H1 (cell line): ENCODE results near the gene NLN. TPM values are rescaled to one million over a fixed set of nuclear protein-coding genes. Genes with fewer than 3 reads are reported as not detected.

Experiments
- CTCF ChIA-PET: fragments of 300-600 bp; sonication (Branson Sonifier 250); formaldehyde crosslinking; loops from one replicate; lab custom pipeline; 2021; ENCODE audit not compliant: partially characterized antibody; lab: Charles Lee
- POLR2A ChIA-PET: fragments of 300-600 bp; sonication (Branson Sonifier 250); formaldehyde crosslinking; loops from one replicate; lab custom pipeline; 2021; ENCODE audit warnings: inconsistent platforms; ENCODE audit not compliant: partially characterized antibody; lab: Charles Lee
- DNase-seq, 2 experiments: peaks; one replicate each; pipeline versions ENCODE4 v3.0.0 to v3.0.0-alpha.2; 2010 to 2022; ENCODE audit warnings: low spot score in 2 of 2, low read depth in 1 of 2, mixed read lengths in 1 of 2
- FAIRE-seq: peaks from 2 replicates; lab custom pipeline; 2011; peaks lifted over from hg19 to GRCh38; lab: Jason Lieb, UNC
- H2AFZ ChIP-seq: 2 replicates; pipeline ENCODE4 v1.8.1; 2012; ENCODE audit warnings: low read length, inconsistent platforms
- H2AK5ac ChIP-seq: 2 replicates; pipeline ENCODE4 v1.6.1; 2013; ENCODE audit warnings: low read depth, low read length
- H2BK120ac ChIP-seq: replicated peaks from 2 replicates; pipeline ENCODE3; 2013; ENCODE audit warnings: low read depth, low read length, inconsistent platforms
- H2BK12ac ChIP-seq: 2 replicates; pipeline ENCODE4 v1.6.1; 2013; ENCODE audit warnings: low read depth, low read length
- H2BK15ac ChIP-seq: 2 replicates; pipeline ENCODE4 v1.6.1; 2013; ENCODE audit warnings: low read length
- H2BK20ac ChIP-seq: 2 replicates; pipeline ENCODE4 v1.6.1; 2013; ENCODE audit warnings: low read length
- H2BK5ac ChIP-seq: 2 replicates; pipeline ENCODE4 v1.6.1; 2013; ENCODE audit warnings: low read depth, low read length
- H3K14ac ChIP-seq: 2 replicates; pipeline ENCODE4 v1.6.1; 2013; ENCODE audit warnings: inconsistent platforms; ENCODE audit not compliant: insufficient read length
- H3K18ac ChIP-seq: 2 replicates; pipeline ENCODE4 v1.6.1; 2013; ENCODE audit warnings: low read length; ENCODE audit errors: extremely low read depth
- H3K23ac ChIP-seq: 2 replicates; pipeline ENCODE4 v1.6.1; 2013; ENCODE audit warnings: inconsistent platforms; ENCODE audit not compliant: insufficient read length
- H3K23me2 ChIP-seq: 2 replicates; pipeline ENCODE4 v1.6.1; 2013; ENCODE audit warnings: low read depth, low read length
- H3K27ac ChIP-seq: 2 replicates; pipeline ENCODE4 v1.6.1; 2011; ENCODE audit warnings: low read depth, low read length, inconsistent platforms
- H3K27me3 ChIP-seq, 4 experiments: replicated peaks in 1 of 4; 1 replicate in 1 of 4; 2 replicates in 3 of 4; pipeline versions ENCODE4 v1.6.1 to v1.8.1; 2011 to 2013; ENCODE audit warnings: low read length in 3 of 4, mild to moderate bottlenecking in 3 of 4, inconsistent platforms in 2 of 4, mixed read lengths in 2 of 4, moderate library complexity in 1 of 4; ENCODE audit not compliant: control insufficient read depth in 3 of 4, insufficient read depth in 3 of 4; ENCODE audit errors: extremely low read depth in 1 of 4
- H3K36me3 ChIP-seq, 4 experiments: 2 replicates each; pipeline versions ENCODE4 v1.6.1 to v1.8.1; 2011 to 2013; ENCODE audit warnings: mild to moderate bottlenecking in 4 of 4, low read length in 3 of 4, moderate library complexity in 2 of 4, control low read depth in 1 of 4, inconsistent platforms in 1 of 4; ENCODE audit not compliant: insufficient read depth in 4 of 4, control insufficient read depth in 2 of 4
- H3K4ac ChIP-seq: replicated peaks from 2 replicates; pipeline ENCODE3; 2013; ENCODE audit warnings: low read length, low read depth, mixed read lengths, inconsistent platforms; ENCODE audit not compliant: insufficient read length
- H3K4me1 ChIP-seq, 4 experiments: replicated peaks in 1 of 4; 1 replicate in 1 of 4; 2 replicates in 3 of 4; pipeline versions ENCODE4 v1.6.1 to v1.8.1; 2011 to 2013; ENCODE audit warnings: low read length in 3 of 4, inconsistent platforms in 2 of 4, mixed read lengths in 1 of 4; ENCODE audit not compliant: insufficient read depth in 4 of 4, control insufficient read depth in 3 of 4
- H3K4me2 ChIP-seq, 2 experiments: 2 replicates each; pipeline versions ENCODE4 v1.6.1 to v1.8.1; 2011 to 2013; ENCODE audit warnings: low read depth in 2 of 2, low read length in 2 of 2, control low read depth in 1 of 2, inconsistent platforms in 1 of 2, mild to moderate bottlenecking in 1 of 2; ENCODE audit not compliant: insufficient read depth in 1 of 2
- H3K4me3 ChIP-seq, 4 experiments: fragments of 200-600, 300-600 bp in 1 of 4; sonication (generic), shearing (Covaris generic), sonication (Bioruptor Twin) in 1 of 4; 2 replicates each; pipeline versions ENCODE4 v1.5.1 to v1.8.1; 2011 to 2016; ENCODE audit warnings: low read length in 4 of 4, low read depth in 3 of 4, control low read depth in 2 of 4, inconsistent platforms in 2 of 4, mild to moderate bottlenecking in 2 of 4, mixed read lengths in 1 of 4, moderate library complexity in 1 of 4; ENCODE audit not compliant: insufficient read depth in 2 of 4; ENCODE audit errors: extremely low read depth in 1 of 4
- H3K56ac ChIP-seq: replicated peaks from 2 replicates; pipeline ENCODE3; 2013; ENCODE audit warnings: low read depth, mild to moderate bottlenecking, mixed read lengths, low read length, inconsistent platforms; ENCODE audit not compliant: insufficient read length
- H3K79me1 ChIP-seq: 2 replicates; pipeline ENCODE4 v1.6.1; 2013; ENCODE audit warnings: low read depth, low read length, control low read depth
- H3K79me2 ChIP-seq, 2 experiments: 2 replicates each; pipeline versions ENCODE4 v1.6.1 to v1.8.1; 2012 to 2013; ENCODE audit warnings: low read length in 2 of 2, mild to moderate bottlenecking in 2 of 2, inconsistent platforms in 1 of 2; ENCODE audit not compliant: insufficient read depth in 2 of 2, control insufficient read depth in 1 of 2
- H3K9ac ChIP-seq, 4 experiments: replicated peaks in 1 of 4; 1 replicate in 1 of 4; 2 replicates in 3 of 4; pipeline versions ENCODE4 v1.6.1 to v1.8.1; 2011 to 2013; ENCODE audit warnings: low read depth in 3 of 4, low read length in 3 of 4, control low read depth in 2 of 4, mild to moderate bottlenecking in 2 of 4, moderate library complexity in 2 of 4, inconsistent platforms in 1 of 4; ENCODE audit errors: extremely low read depth in 1 of 4
- H3K9me3 ChIP-seq, 2 experiments: 2 replicates each; pipeline versions ENCODE4 v1.6.1 to v1.8.1; 2012 to 2013; ENCODE audit warnings: mild to moderate bottlenecking in 2 of 2, moderate library complexity in 2 of 2, control low read depth in 1 of 2, inconsistent platforms in 1 of 2, low read depth in 1 of 2, low read length in 1 of 2, mixed read lengths in 1 of 2; ENCODE audit not compliant: insufficient read depth in 2 of 2
- H4K20me1 ChIP-seq, 2 experiments: replicated peaks in 1 of 2; 2 replicates each; pipeline versions ENCODE3 to v1.8.1; 2011 to 2013; ENCODE audit warnings: inconsistent platforms in 2 of 2, low read length in 2 of 2, mild to moderate bottlenecking in 1 of 2; ENCODE audit not compliant: insufficient read depth in 2 of 2, control insufficient read depth in 1 of 2
- H4K5ac ChIP-seq: 2 replicates; pipeline ENCODE4 v1.6.1; 2013; ENCODE audit warnings: low read length, low read depth, mixed read lengths, inconsistent platforms; ENCODE audit not compliant: insufficient read length
- H4K8ac ChIP-seq: 2 replicates; pipeline ENCODE4 v1.8.0; 2013; ENCODE audit warnings: mild to moderate bottlenecking, moderate library complexity, low read length, inconsistent platforms; ENCODE audit not compliant: insufficient read depth; ENCODE audit errors: extremely low read depth
- H4K91ac ChIP-seq: replicated peaks from 2 replicates; pipeline ENCODE3; 2013; ENCODE audit warnings: low read length, mixed read lengths, inconsistent platforms; ENCODE audit not compliant: insufficient read length
- CBX8 ChIP-seq: fragments of 300-800, 300-1000 bp; sonication (generic); IDR thresholded peaks from 2 replicates; pipeline ENCODE4 v1.7.1; 2016; ENCODE audit warnings: low read depth, low read length, borderline replicate concordance
- CREB1 ChIP-seq: IDR thresholded peaks from 2 replicates; pipeline ENCODE4 v1.6.1; 2012; ENCODE audit warnings: inconsistent platforms
- EGR1 ChIP-seq: IDR thresholded peaks from 2 replicates; pipeline ENCODE4 v1.6.1; 2011; ENCODE audit warnings: low read depth, low read length, borderline replicate concordance
- PHF8 ChIP-seq: fragments of 200-600 bp; sonication (generic); conservative IDR thresholded peaks from 2 replicates; pipeline ENCODE4 v1.7.1; 2012; ENCODE audit warnings: low read depth, mild to moderate bottlenecking, inconsistent platforms, low read length, moderate library complexity
- POLR2A ChIP-seq, 2 experiments: IDR thresholded peaks; 1 replicate in 1 of 2; 2 replicates in 1 of 2; pipeline ENCODE4 v1.6.1; 2011; ENCODE audit warnings: low read depth in 2 of 2, low read length in 2 of 2, mild to moderate bottlenecking in 2 of 2; ENCODE audit errors: control extremely low read depth in 1 of 2
- POLR2AphosphoS5 ChIP-seq: IDR thresholded peaks from 2 replicates; pipeline ENCODE4 v1.6.1; 2011; ENCODE audit warnings: low read depth, low read length
- SIN3A ChIP-seq, 2 experiments: IDR thresholded peaks in 1 of 2; conservative IDR thresholded peaks in 1 of 2; 2 replicates each; pipeline ENCODE4 v1.6.1; 2011 to 2012; ENCODE audit warnings: low read length in 2 of 2, improper control_type of control experiment in 1 of 2, low read depth in 1 of 2, mild to moderate bottlenecking in 1 of 2
- SIX5 ChIP-seq: IDR thresholded peaks from 2 replicates; pipeline ENCODE4 v1.6.1; 2011; ENCODE audit warnings: mild to moderate bottlenecking, low read depth, low read length
- SP2 ChIP-seq: IDR thresholded peaks from 2 replicates; pipeline ENCODE4 v1.6.1; 2012; ENCODE audit warnings: mild to moderate bottlenecking, low read length, inconsistent platforms
- whole genome bisulfite sequencing, 2 experiments: shearing (Covaris generic) in 1 of 2; methylation state at CpG; one replicate each; pipeline versions ENCODE4 v1.1.6 to v1.1.7; 2013 to 2015; ENCODE audit warnings: low lambda C conversion rate in 2 of 2, mixed read lengths in 2 of 2, inconsistent platforms in 1 of 2, low coverage in 1 of 2, missing lambda C conversion rate in 1 of 2; ENCODE audit not compliant: insufficient replicate concordance in 2 of 2, insufficient coverage in 1 of 2, insufficient read length in 1 of 2; ENCODE audit errors: extremely low coverage in 1 of 2, missing lambda C conversion rate in 1 of 2; 5-methylcytosine and 5-hydroxymethylcytosine counted together
- polyA plus RNA-seq, 7 experiments: library from polyadenylated mRNA; depleted of rRNA in 3 of 7; stranded (reverse) in 5 of 7; unstranded in 2 of 7; fragments of >200 nt in 5 of 7; fragments of 200-250 nt in 2 of 7; gene quantifications; 1 replicate in 5 of 7; 2 replicates in 1 of 7; 4 replicates in 1 of 7; pipeline versions ENCODE4 v1.2.1 to v1.2.3, GENCODE V29; 2011 to 2013; ENCODE audit warnings: missing spikeins in 2 of 7, mixed read lengths in 2 of 7
- total RNA-seq: library from RNA; stranded (reverse); fragmentation: NEBNext Ultra II Directional; extraction: Animal tissue kit (Norgen Biotek cat#: 25700); gene quantifications from 2 replicates; pipeline ENCODE4 v1.2.1, GENCODE V29; 2021

Gene NLN
- total and polyA plus RNA-seq, 2 of the 8 experiments (the other 6 are each of a cell fraction or from before 2014, with no cell fraction given), result 46.7 to 192 TPM

DNA sequence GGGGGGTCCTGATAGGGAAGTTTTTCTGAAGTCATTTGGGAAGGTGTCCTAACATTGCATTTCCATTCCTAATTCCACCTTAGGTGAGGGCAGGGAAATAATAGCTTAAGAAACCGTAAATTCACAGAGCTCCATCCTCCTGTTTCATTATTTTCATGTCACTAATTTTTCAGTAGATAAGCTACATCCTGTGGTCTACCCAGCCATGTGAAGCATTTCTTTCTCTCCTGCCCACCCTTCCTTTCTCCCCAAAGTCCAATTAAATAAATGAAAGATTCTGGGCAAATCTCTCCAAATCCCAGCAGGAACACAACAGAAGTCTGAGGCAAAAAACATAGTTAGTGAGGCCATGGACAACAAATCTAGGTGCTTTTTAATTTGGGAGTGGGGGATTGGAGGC lies 109.3 kb downstream of the NLN start:
- Histone ChIP-seq H3K79me1 (no peaks in the 10 kb centered on the region), H2BK20ac (no peak overlapping the region), H3K23ac (no peak overlapping the region), H3K27me3 (no peaks in the 10 kb centered on the region), H4K8ac (no peak overlapping the region), H4K91ac (no peak overlapping the region), H3K23me2 (no peaks in the 10 kb centered on the region), H3K14ac (no peak overlapping the region), H2BK12ac (no peak overlapping the region), H3K27ac (no peak overlapping the region), H4K20me1 (peaks cover 0 to 3% of the 10 kb centered on the region in 2 experiments), H3K79me2 (no peaks in the 10 kb centered on the region), H3K9me3 (no peaks in the 10 kb centered on the region), H3K9ac (no peak overlapping the region), H2BK15ac (no peak overlapping the region), H2AK5ac (no peak overlapping the region), H3K56ac (no peak overlapping the region)
- WGBS, 2 experiments, result 100% methylated on average over 1 of the region's 1 CpG; no CpG with 5 or more reads in 1 of the 2 experiments
- DNase-seq (no peak), FAIRE-seq (no peak)
- POLR2A ChIA-PET, result no interaction called here
- no peak for TF ChIP-seq CREB1
- no peak for TF ChIP-seq SIN3A (conservative IDR thresholded peaks at IDR 0.05 in 1 of 2, IDR thresholded peaks at IDR 0.05 in 1 of 2; ENCODE audit: low read depth in 1 of 2, low read length in 2 of 2)
- TF ChIP-seq POLR2A (IDR thresholded peaks at IDR 0.05; ENCODE audit: control extremely low read depth in 1 of 2, low read depth in 2 of 2, low read length in 2 of 2), result no peak
- TF ChIP-seq POLR2AphosphoS5, result no peak
- TF ChIP-seq PHF8, result no peak
- TF ChIP-seq EGR1, result no peak
- TF ChIP-seq SP2, result no peak
- TF ChIP-seq SIX5, result no peak
- TF ChIP-seq CBX8, result no peak
- TF ChIP-seq, all 59 proteins: peak for 0
- no peak overlapping the region for H3K4ac ChIP-seq
- peaks cover 0 to 2% (median 0%) of the 10 kb centered on the region in 4 experiments; a peak in 2 of 7 replicates for H3K4me1 ChIP-seq
- no peak overlapping the region for H3K4me2 ChIP-seq
- H2AFZ ChIP-seq, result no peak overlapping the region
- H2BK5ac ChIP-seq, result no peak overlapping the region
- no peak overlapping the region for H4K5ac ChIP-seq
- H3K4me3 ChIP-seq, result no peak overlapping the region
- no peaks in the 10 kb centered on the region; a peak in 2 of 8 replicates for H3K36me3 ChIP-seq
- CTCF ChIA-PET, result no interaction called here
- H3K18ac ChIP-seq, result no peak overlapping the region
- H2BK120ac ChIP-seq, result no peak overlapping the region
